ENCODE measurements around the gene HEATR5A. TPM values are rescaled to one million over a fixed set of nuclear protein-coding genes. Genes with fewer than 3 reads are reported as not detected.

The HEATR5A gene
- total and polyA plus RNA-seq, 10 of the 15 experiments (the other 5 are each of a cell fraction or from before 2014, with no cell fraction given), result 5.1 to 37.1 (median 13.8) TPM

- TF ChIP-seq ASH2L (IDR thresholded peaks at IDR 0.05; ENCODE audit: borderline replicate concordance, low read depth) (peak; percentile 82; the same call in 1 of the 2 replicates), NR2F1 (conservative IDR thresholded peaks at IDR 0.05) (peak; percentile 47; the same call in 1 of the 2 replicates), RBBP5 (conservative IDR thresholded peaks at IDR 0.05) (no peak), HDAC6 (IDR thresholded peaks at IDR 0.05; ENCODE audit: unreplicated experiment) (no peak), RUNX3 (IDR thresholded peaks at IDR 0.05; ENCODE audit: low read length) (peak; percentile 46), POLR2AphosphoS2 (IDR thresholded peaks at IDR 0.05; ENCODE audit: low read depth, low read length) (peak; percentile 79; the same call in 1 of the 2 replicates), ZBTB33 (IDR thresholded peaks at IDR 0.05) (no peak), SIN3A (IDR thresholded peaks at IDR 0.05; ENCODE audit: low read depth, low read length) (peak; percentile 85), SP1 (IDR thresholded peaks at IDR 0.05; ENCODE audit: low read depth, low read length) (peak; percentile 45), NFYB (IDR thresholded peaks at IDR 0.05; ENCODE audit: insufficient read depth, low read depth, low read length) (no peak), CREB1 (IDR thresholded peaks at IDR 0.05; ENCODE audit: low read depth) (0 out of 2 replicates have a peak, but pooled peaks have one; percentile 60), DPF2 (IDR thresholded peaks at IDR 0.05) (peak; percentile 76; the same call in 1 of the 2 replicates), GABPA (IDR thresholded peaks at IDR 0.05; ENCODE audit: low read depth) (no peak), NRF1 (conservative IDR thresholded peaks at IDR 0.05; ENCODE audit: low read depth, low read length) (peak; percentile 32; the same call in 1 of the 2 replicates)
- TF ChIP-seq, protein P1, sequence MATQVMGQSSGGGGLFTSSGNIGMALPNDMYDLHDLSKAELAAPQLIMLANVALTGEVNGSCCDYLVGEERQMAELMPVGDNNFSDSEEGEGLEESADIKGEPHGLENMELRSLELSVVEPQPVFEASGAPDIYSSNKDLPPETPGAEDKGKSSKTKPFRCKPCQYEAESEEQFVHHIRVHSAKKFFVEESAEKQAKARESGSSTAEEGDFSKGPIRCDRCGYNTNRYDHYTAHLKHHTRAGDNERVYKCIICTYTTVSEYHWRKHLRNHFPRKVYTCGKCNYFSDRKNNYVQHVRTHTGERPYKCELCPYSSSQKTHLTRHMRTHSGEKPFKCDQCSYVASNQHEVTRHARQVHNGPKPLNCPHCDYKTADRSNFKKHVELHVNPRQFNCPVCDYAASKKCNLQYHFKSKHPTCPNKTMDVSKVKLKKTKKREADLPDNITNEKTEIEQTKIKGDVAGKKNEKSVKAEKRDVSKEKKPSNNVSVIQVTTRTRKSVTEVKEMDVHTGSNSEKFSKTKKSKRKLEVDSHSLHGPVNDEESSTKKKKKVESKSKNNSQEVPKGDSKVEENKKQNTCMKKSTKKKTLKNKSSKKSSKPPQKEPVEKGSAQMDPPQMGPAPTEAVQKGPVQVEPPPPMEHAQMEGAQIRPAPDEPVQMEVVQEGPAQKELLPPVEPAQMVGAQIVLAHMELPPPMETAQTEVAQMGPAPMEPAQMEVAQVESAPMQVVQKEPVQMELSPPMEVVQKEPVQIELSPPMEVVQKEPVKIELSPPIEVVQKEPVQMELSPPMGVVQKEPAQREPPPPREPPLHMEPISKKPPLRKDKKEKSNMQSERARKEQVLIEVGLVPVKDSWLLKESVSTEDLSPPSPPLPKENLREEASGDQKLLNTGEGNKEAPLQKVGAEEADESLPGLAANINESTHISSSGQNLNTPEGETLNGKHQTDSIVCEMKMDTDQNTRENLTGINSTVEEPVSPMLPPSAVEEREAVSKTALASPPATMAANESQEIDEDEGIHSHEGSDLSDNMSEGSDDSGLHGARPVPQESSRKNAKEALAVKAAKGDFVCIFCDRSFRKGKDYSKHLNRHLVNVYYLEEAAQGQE (IDR thresholded peaks at IDR 0.05; ENCODE audit: low read depth, low read length), result no peak
- TF ChIP-seq, protein P2, sequence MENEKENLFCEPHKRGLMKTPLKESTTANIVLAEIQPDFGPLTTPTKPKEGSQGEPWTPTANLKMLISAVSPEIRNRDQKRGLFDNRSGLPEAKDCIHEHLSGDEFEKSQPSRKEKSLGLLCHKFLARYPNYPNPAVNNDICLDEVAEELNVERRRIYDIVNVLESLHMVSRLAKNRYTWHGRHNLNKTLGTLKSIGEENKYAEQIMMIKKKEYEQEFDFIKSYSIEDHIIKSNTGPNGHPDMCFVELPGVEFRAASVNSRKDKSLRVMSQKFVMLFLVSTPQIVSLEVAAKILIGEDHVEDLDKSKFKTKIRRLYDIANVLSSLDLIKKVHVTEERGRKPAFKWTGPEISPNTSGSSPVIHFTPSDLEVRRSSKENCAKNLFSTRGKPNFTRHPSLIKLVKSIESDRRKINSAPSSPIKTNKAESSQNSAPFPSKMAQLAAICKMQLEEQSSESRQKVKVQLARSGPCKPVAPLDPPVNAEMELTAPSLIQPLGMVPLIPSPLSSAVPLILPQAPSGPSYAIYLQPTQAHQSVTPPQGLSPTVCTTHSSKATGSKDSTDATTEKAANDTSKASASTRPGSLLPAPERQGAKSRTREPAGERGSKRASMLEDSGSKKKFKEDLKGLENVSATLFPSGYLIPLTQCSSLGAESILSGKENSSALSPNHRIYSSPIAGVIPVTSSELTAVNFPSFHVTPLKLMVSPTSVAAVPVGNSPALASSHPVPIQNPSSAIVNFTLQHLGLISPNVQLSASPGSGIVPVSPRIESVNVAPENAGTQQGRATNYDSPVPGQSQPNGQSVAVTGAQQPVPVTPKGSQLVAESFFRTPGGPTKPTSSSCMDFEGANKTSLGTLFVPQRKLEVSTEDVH (IDR thresholded peaks at IDR 0.05; ENCODE audit: low read depth, partially characterized antibody), result no peak
- TF ChIP-seq, protein P3, sequence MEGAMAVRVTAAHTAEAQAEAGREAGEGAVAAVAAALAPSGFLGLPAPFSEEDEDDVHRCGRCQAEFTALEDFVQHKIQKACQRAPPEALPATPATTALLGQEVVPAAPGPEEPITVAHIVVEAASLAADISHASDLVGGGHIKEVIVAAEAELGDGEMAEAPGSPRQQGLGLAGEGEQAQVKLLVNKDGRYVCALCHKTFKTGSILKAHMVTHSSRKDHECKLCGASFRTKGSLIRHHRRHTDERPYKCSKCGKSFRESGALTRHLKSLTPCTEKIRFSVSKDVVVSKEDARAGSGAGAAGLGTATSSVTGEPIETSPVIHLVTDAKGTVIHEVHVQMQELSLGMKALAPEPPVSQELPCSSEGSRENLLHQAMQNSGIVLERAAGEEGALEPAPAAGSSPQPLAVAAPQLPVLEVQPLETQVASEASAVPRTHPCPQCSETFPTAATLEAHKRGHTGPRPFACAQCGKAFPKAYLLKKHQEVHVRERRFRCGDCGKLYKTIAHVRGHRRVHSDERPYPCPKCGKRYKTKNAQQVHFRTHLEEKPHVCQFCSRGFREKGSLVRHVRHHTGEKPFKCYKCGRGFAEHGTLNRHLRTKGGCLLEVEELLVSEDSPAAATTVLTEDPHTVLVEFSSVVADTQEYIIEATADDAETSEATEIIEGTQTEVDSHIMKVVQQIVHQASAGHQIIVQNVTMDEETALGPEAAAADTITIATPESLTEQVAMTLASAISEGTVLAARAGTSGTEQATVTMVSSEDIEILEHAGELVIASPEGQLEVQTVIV (IDR thresholded peaks at IDR 0.05; ENCODE audit: borderline replicate concordance, partially characterized antibody), result no peak
These were observed 36.7 kb upstream of the HEATR5A start, which contains the start of gene DTD2 (continued) for GRCh38 chr14:31456841-31457664.
